ENCODE results near the gene MAN1C1. TPM values are rescaled to one million over a fixed set of nuclear protein-coding genes. Genes with fewer than 3 reads are reported as not detected.

Gene MAN1C1
- total and polyA plus RNA-seq, 2 donors (not counting 1 experiment from before 2014, with no cell fraction given): 0.31 to 0.89 TPM

DNA sequence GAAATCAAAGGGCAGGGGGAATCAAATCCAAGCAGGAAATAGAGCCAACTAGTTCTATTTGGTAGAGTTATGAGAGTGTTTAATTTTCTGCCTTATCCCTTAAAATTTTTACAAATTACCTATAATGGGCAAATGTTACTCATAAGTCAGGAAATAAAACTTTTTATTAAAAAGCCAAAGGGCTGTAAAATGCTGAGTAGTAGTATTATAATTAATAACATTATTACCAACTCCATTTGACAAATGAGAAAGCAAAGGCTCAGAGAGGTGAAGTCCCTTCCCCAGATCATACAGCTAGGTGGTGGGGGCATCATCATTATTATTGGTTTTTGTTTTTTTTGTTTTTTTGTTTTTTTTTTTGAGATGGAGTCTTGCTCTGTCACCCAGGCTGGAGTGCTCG lies 186.8 kb downstream of the MAN1C1 start:
- Histone ChIP-seq H4K20me1 (ENCODE audit: control insufficient read depth, insufficient read depth, low read length, poor library complexity, severe bottlenecking) (no peaks in the 10 kb centered on the region), H3K27me3 (replicated peaks in 1 of 4; ENCODE audit: control extremely low read depth in 1 of 4, control insufficient read depth in 3 of 4, insufficient read depth in 4 of 4, low read length in 3 of 4) (peaks cover 0 to 4% (median 0%) of the 10 kb centered on the region in 4 experiments), H3K4me2 (replicated peaks; ENCODE audit: low read depth, low read length, poor library complexity, severe bottlenecking) (no peak overlapping the region), H2AFZ (ENCODE audit: insufficient read depth, low read depth, low read length, poor library complexity, severe bottlenecking) (no peak overlapping the region), H3K27ac (ENCODE audit: low read length in 2 of 2) (no peak overlapping the region), H3K4me1 (ENCODE audit: control insufficient read depth in 2 of 2, insufficient read depth in 2 of 2, low read length in 2 of 2) (peaks cover 12 to 13% of the 10 kb centered on the region in 2 donors), H3K9ac (ENCODE audit: low read length) (no peak overlapping the region), H3K9me3 (ENCODE audit: control extremely low read depth in 1 of 3, control insufficient read depth in 2 of 3, insufficient read depth in 1 of 3, low read length in 2 of 3) (no peaks in the 10 kb centered on the region), H3K36me3 (replicated peaks in 1 of 2; ENCODE audit: control extremely low read depth in 1 of 2, control insufficient read depth in 1 of 2, extremely low read depth in 1 of 2, insufficient read depth in 2 of 2, low read length in 1 of 2) (no peaks in the 10 kb centered on the region), H3K79me2 (ENCODE audit: control insufficient read depth, insufficient read depth, low read length) (peaks cover 4% of the 10 kb centered on the region), H3K4me3 (ENCODE audit: control extremely low read depth in 1 of 5, extremely low read depth in 1 of 5, insufficient read depth in 1 of 5, low read depth in 2 of 5, low read length in 4 of 5) (no peak overlapping the region)
- intact Hi-C loops (cut with micrococcal nuclease): no loop called here
- TF ChIP-seq, protein P1, sequence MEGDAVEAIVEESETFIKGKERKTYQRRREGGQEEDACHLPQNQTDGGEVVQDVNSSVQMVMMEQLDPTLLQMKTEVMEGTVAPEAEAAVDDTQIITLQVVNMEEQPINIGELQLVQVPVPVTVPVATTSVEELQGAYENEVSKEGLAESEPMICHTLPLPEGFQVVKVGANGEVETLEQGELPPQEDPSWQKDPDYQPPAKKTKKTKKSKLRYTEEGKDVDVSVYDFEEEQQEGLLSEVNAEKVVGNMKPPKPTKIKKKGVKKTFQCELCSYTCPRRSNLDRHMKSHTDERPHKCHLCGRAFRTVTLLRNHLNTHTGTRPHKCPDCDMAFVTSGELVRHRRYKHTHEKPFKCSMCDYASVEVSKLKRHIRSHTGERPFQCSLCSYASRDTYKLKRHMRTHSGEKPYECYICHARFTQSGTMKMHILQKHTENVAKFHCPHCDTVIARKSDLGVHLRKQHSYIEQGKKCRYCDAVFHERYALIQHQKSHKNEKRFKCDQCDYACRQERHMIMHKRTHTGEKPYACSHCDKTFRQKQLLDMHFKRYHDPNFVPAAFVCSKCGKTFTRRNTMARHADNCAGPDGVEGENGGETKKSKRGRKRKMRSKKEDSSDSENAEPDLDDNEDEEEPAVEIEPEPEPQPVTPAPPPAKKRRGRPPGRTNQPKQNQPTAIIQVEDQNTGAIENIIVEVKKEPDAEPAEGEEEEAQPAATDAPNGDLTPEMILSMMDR (IDR thresholded peaks at IDR 0.05): no peak
- TF ChIP-seq EZH2 (IDR thresholded peaks at IDR 0.05; ENCODE audit: borderline replicate concordance, insufficient read depth, low read depth, low read length, poor library complexity, severe bottlenecking): no peak
- POLR2A ChIA-PET: interaction anchor here (0.7 kb wide), 2 partner anchors 8 to 9 kb away, joined by 4 read pairs; no protein-coding TSS in a partner anchor
- Mint-ChIP-seq H3K27me3 (no peaks in the 10 kb centered on the region), H3K9me3 (ENCODE audit: insufficient read depth) (no peaks in the 10 kb centered on the region), H3K4me3 (no peak overlapping the region), H3K27ac (no peak overlapping the region), H3K4me1 (peaks cover 19% of the 10 kb centered on the region)
- CTCF ChIA-PET: interaction anchor here (0.6 to 1.0 kb wide), 2 partner anchors 76 to 195 kb away, joined by 3 to 4 read pairs; no protein-coding TSS in a partner anchor
- no peak for DNase-seq
- no peak for ATAC-seq (ENCODE audit: low read depth)
- no CpG with 5 or more reads among the region's 1 CpG for WGBS (ENCODE audit: insufficient coverage)

DNA sequence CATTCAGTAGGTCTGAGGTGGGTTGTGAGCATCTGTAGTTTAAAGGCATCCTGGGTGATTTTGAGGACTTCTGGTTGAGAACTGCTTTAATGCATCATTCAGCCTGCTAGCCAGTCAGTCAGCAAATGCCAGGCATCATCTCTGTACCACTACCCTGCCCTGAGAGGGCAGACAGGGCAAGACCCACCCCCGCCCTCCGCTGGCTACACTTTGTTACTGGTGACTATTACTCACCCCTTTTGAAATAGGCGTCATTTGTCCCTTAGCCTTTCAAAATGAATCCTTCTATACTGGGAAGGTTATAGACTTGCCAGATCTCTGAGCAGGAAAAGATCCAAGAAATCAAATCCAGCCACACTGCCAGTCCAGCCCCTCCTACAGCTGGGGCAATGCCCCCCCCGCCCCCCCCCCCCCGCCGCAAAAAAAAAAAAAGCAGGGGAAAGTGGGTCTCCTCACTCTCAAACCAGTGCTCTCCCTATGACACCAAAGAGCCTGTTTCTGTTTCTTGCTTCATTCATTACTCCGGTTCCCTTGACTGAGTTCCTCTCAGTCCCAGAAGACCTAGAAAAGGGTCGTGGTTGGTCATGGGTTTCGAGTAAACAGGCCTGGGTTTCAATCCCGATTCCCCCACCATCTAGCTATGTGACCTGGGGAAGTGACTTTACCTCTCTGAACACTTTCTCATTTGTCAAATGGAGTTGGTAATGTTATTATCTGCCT lies 187.8 kb downstream of the MAN1C1 start:
- Histone ChIP-seq H2AFZ (ENCODE audit: insufficient read depth, low read depth, low read length, poor library complexity, severe bottlenecking) (no peak overlapping the region), H3K27me3 (replicated peaks in 1 of 4; ENCODE audit: control extremely low read depth in 1 of 4, control insufficient read depth in 3 of 4, insufficient read depth in 4 of 4, low read length in 3 of 4) (peaks cover 0 to 4% (median 0%) of the 10 kb centered on the region in 4 experiments), H3K27ac (ENCODE audit: low read length in 2 of 2) (no peak overlapping the region), H3K9me3 (ENCODE audit: control extremely low read depth in 1 of 3, control insufficient read depth in 2 of 3, insufficient read depth in 1 of 3, low read length in 2 of 3) (no peaks in the 10 kb centered on the region), H3K4me1 (ENCODE audit: control insufficient read depth in 2 of 2, insufficient read depth in 2 of 2, low read length in 2 of 2) (peaks cover 13 to 17% of the 10 kb centered on the region in 2 donors), H3K9ac (ENCODE audit: low read length) (no peak overlapping the region), H3K36me3 (replicated peaks in 1 of 2; ENCODE audit: control extremely low read depth in 1 of 2, control insufficient read depth in 1 of 2, extremely low read depth in 1 of 2, insufficient read depth in 2 of 2, low read length in 1 of 2) (no peaks in the 10 kb centered on the region), H3K4me3 (ENCODE audit: control extremely low read depth in 1 of 5, extremely low read depth in 1 of 5, insufficient read depth in 1 of 5, low read depth in 2 of 5, low read length in 4 of 5) (no peak overlapping the region), H3K79me2 (ENCODE audit: control insufficient read depth, insufficient read depth, low read length) (peaks cover 4% of the 10 kb centered on the region), H3K4me2 (replicated peaks; ENCODE audit: low read depth, low read length, poor library complexity, severe bottlenecking) (no peak overlapping the region), H4K20me1 (ENCODE audit: control insufficient read depth, insufficient read depth, low read length, poor library complexity, severe bottlenecking) (no peaks in the 10 kb centered on the region)
- Mint-ChIP-seq H3K27me3 (no peaks in the 10 kb centered on the region), H3K4me1 (peaks cover 21% of the 10 kb centered on the region), H3K4me3 (no peak overlapping the region), H3K27ac (no peak overlapping the region), H3K9me3 (ENCODE audit: insufficient read depth) (no peaks in the 10 kb centered on the region)
- no peak for DNase-seq
- intact Hi-C loops (cut with micrococcal nuclease): no loop called here
- ChIA-PET POLR2A (interaction anchor here (0.6 to 0.7 kb wide), 2 partner anchors 7 to 33 kb away, joined by 4 to 5 read pairs; no protein-coding TSS in a partner anchor), CTCF (interaction anchor here (0.6 to 1.1 kb wide), 2 partner anchors 77 to 299 kb away, joined by 3 read pairs; no protein-coding TSS in a partner anchor)
- TF ChIP-seq EZH2 (IDR thresholded peaks at IDR 0.05; ENCODE audit: borderline replicate concordance, insufficient read depth, low read depth, low read length, poor library complexity, severe bottlenecking): no peak
- TF ChIP-seq, protein P1 (IDR thresholded peaks at IDR 0.05): no peak
- WGBS (ENCODE audit: insufficient coverage): no CpG with 5 or more reads among the region's 10 CpGs
- ATAC-seq (ENCODE audit: low read depth): no peak
